ENCODE measurements around the gene PROC. TPM values are rescaled to one million over a fixed set of nuclear protein-coding genes. Genes with fewer than 3 reads are reported as not detected.

The PROC gene
- total and polyA plus RNA-seq, 9 of the 15 experiments (the other 6 are each of a cell fraction or from before 2014, with no cell fraction given) = not detected

GRCh38 chr2:127376257-127376656, 42.0 kb upstream of the PROC start:
- no peak for DNase-seq (ENCODE audit: extremely low read depth in 1 of 4, low spot score in 3 of 4)
- Histone ChIP-seq H3K9me3 (replicated peaks; ENCODE audit: control insufficient read depth, insufficient read depth, low read depth, low read length) (peaks cover 6% of the 10 kb centered on the region), H3K4me3 (no peak overlapping the region), H3K9ac (ENCODE audit: insufficient read depth in 1 of 2, low read depth in 2 of 2, low read length in 2 of 2) (no peak overlapping the region), H3K79me2 (ENCODE audit: control insufficient read depth, insufficient read depth, low read length) (peaks cover 67% of the 10 kb centered on the region), H2AFZ (ENCODE audit: low read depth, low read length) (no peak overlapping the region), H3K27me3 (ENCODE audit: control insufficient read depth in 2 of 2, insufficient read depth in 2 of 2, low read length in 2 of 2) (no peaks in the 10 kb centered on the region), H3K4me1 (replicated peaks in 1 of 2; ENCODE audit: control insufficient read depth in 2 of 2, insufficient read depth in 2 of 2, low read length in 2 of 2) (no peaks in the 10 kb centered on the region), H3K27ac (ENCODE audit: extremely low read depth, low read depth, low read length) (no peak overlapping the region), H3K36me3 (ENCODE audit: control insufficient read depth, insufficient read depth, low read length) (no peaks in the 10 kb centered on the region), H4K20me1 (replicated peaks; ENCODE audit: control insufficient read depth, insufficient read depth, low read length) (no peaks in the 10 kb centered on the region), H3K9me1 (ENCODE audit: control insufficient read depth, insufficient read depth, low read length) (no peaks in the 10 kb centered on the region), H3K4me2 (ENCODE audit: insufficient read depth, low read length) (no peak overlapping the region)
- TF ChIP-seq MCM3 (IDR thresholded peaks at IDR 0.05) = no peak
- TF ChIP-seq KDM4B (IDR thresholded peaks at IDR 0.05; ENCODE audit: borderline replicate concordance in 2 of 2, low read depth in 1 of 2) = no peak
- no peak for TF ChIP-seq ZNF347 (CRISPR knock-in tag; IDR thresholded peaks at IDR 0.05; ENCODE audit: low read depth)
- TF ChIP-seq ZNF212 (CRISPR knock-in tag; IDR thresholded peaks at IDR 0.05) = no peak
- TF ChIP-seq, protein P1, sequence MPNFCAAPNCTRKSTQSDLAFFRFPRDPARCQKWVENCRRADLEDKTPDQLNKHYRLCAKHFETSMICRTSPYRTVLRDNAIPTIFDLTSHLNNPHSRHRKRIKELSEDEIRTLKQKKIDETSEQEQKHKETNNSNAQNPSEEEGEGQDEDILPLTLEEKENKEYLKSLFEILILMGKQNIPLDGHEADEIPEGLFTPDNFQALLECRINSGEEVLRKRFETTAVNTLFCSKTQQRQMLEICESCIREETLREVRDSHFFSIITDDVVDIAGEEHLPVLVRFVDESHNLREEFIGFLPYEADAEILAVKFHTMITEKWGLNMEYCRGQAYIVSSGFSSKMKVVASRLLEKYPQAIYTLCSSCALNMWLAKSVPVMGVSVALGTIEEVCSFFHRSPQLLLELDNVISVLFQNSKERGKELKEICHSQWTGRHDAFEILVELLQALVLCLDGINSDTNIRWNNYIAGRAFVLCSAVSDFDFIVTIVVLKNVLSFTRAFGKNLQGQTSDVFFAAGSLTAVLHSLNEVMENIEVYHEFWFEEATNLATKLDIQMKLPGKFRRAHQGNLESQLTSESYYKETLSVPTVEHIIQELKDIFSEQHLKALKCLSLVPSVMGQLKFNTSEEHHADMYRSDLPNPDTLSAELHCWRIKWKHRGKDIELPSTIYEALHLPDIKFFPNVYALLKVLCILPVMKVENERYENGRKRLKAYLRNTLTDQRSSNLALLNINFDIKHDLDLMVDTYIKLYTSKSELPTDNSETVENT (CRISPR knock-in tag; IDR thresholded peaks at IDR 0.05) = no peak
- peak; percentile 51 for TF ChIP-seq ZNF280A (IDR thresholded peaks at IDR 0.05; ENCODE audit: low read depth, partially characterized antibody)
- TF ChIP-seq BDP1 (IDR thresholded peaks at IDR 0.05; ENCODE audit: insufficient read depth, insufficient read length) = no peak
- TF ChIP-seq, protein P2, sequence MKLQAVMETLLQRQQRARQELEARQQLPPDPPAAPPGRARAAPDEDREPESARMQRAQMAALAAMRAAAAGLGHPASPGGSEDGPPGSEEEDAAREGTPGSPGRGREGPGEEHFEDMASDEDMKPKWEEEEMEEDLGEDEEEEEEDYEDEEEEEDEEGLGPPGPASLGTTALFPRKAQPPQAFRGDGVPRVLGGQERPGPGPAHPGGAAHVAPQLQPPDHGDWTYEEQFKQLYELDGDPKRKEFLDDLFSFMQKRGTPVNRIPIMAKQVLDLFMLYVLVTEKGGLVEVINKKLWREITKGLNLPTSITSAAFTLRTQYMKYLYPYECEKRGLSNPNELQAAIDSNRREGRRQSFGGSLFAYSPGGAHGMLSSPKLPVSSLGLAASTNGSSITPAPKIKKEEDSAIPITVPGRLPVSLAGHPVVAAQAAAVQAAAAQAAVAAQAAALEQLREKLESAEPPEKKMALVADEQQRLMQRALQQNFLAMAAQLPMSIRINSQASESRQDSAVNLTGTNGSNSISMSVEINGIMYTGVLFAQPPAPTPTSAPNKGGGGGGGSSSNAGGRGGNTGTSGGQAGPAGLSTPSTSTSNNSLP (IDR thresholded peaks at IDR 0.05; ENCODE audit: borderline replicate concordance, low read depth, low read length) = no peak
- 0 out of 2 replicates have a peak, but pooled peaks have one; percentile 38 for TF ChIP-seq TRIM28 (IDR thresholded peaks at IDR 0.05)
- TF ChIP-seq GTF2F1 (IDR thresholded peaks at IDR 0.05; ENCODE audit: low read depth, low read length) = no peak
- TF ChIP-seq FOXA3 (CRISPR knock-in tag; conservative IDR thresholded peaks at IDR 0.05 in 1 of 2, IDR thresholded peaks at IDR 0.05 in 1 of 2) = peak in 1 of 2 experiments; percentile 22; a peak in 1 of 4 replicates
- TF ChIP-seq CBX3 (IDR thresholded peaks at IDR 0.05; ENCODE audit: borderline replicate concordance in 1 of 2, low read length in 2 of 2) = peak in 1 of 2 experiments; percentile 49; a peak in 1 of 3 replicates
- intact Hi-C loops (cut with micrococcal nuclease) (no loop called here), in situ Hi-C loops (cut with MboI) (no loop called here)
- no peak for ATAC-seq
- CTCF ChIA-PET (ENCODE audit: low intra/inter-chr PET ratio) = no interaction called here
- WGBS (ENCODE audit: insufficient coverage, low coverage, missing lambda C conversion rate) = 89% methylated on average over 6 of the region's 8 CpGs
- BruUV-seq (replicated peaks) = no TSS peak
- POLR2A ChIA-PET = interaction anchor here (0.9 kb wide), 1 partner anchor 10 kb away, joined by 3 read pairs; no protein-coding TSS in a partner anchor
- no peak for FAIRE-seq
